Measurements from ENCODE around the gene ITPR1. TPM values are rescaled to one million over a fixed set of nuclear protein-coding genes. Genes with fewer than 3 reads are reported as not detected.

The ITPR1 gene
- total RNA-seq, 1 experiment from 2014 or later = 13.4 TPM

DNA sequence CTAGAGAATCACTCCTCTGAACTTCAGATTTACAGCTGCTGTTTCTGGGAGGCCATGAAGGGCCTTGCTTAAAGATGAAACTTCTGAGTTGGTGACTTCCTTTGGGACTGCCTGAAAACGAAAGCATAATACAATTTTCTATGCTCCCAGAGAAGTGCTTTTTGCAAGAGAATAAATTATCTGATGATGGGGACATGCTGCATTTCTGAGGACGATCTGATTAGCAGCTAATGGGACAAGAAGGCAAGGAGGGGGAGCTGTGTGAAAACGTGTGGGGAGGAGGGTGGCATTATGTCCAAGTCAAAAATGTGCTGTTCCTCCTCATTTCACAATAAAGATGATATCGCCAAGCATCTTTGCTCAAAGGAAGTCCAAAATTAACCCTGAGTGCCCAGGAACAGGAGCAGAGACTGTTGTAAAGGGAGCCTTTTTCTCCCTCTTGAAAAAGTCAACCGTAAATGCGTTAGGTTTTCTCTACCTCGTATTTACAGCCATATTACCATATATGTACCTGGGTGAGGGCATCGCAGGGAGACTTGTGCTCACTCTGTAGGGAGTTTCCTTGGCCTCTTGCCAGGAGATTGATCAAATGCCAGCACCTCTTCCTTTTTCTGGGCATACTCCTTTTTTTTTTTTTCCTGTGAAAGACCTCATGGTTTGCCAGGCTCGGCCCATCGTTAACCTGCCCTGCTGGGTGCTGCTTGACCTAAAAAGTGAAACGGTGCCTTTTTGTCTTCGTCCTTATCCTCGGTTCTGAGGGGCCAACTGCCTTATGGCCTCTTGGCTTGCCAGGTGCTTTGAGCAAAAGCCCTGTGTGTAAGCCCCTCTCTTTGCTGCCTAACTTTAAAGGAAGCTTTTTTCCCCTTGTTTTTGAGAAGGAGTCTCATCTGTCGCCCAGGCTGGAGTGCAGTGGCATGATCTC, 11.5 kb downstream of the ITPR1 start:
- in situ Hi-C loops (cut with HindIII; ENCODE audit: low pct_unique_long_range_greater_than_20kb, low sequenced_read_pairs) = no loop called here
- no peak for DNase-seq (ENCODE audit: low read depth, low spot score)

DNA sequence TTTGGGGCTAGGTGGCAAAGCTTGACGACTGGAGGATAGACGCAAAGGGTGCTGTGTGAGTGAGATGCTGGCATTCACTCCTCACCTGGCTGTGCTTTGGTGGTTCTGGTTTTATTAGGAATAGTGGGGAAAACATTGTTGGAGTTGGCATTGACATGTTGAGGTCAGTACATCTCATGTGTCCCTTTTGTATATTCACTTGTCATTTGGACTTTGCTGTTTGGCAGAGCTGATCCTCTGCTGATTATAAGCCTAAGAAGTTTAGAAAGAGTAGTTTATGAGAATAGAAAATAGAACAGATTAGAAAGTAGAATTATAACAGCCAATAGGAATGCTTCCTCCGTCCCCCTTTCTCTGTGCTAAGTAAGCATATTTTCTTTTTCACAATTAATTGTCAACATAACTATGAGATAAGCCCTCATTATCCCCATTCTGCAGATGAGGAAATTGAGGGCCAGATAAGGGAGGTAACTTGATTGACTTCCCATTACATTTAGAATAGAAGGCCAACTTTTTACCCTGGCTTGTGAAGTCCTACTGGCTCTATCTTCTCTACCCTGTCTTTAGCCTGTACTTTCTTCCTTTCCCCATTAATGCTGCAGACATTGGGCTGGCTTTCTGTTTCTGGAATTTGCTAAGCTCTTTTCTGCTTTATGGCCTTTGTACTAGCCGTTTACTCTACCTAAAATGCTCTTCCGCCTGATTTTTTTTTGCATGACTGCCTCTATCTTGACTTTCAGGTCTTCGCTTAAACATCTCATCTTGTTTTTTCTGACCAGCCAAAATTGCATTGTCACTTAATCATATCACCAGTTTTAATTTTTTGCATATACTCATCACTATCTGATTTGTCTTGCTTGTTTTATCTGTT, 12.8 kb downstream of the ITPR1 start:
- no peak for DNase-seq (ENCODE audit: low read depth, low spot score)
- in situ Hi-C loops (cut with HindIII; ENCODE audit: low pct_unique_long_range_greater_than_20kb, low sequenced_read_pairs) = no loop called here

DNA sequence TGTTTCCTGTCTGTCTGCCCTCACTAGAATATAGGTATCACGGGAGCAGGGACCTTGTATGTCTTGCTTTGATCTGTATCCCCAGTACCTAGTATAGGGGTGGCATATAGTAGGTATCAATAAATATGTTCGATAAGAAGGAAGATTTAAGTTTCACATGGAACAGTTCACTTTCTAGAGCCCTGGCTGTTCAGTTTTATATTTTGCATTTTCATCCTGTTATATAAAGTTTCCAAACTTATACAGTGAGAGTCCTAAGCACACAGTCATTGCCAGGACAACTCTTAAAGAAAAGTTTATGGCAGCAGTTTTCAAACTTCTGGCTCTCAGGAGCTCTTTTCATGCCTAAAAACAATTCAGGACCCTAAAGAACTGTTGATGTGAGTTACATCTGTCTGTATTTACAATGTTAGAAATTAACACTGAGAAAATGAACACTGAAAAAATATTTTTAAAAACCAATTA, 13.4 kb downstream of the ITPR1 start:
- in situ Hi-C loops (cut with HindIII; ENCODE audit: low pct_unique_long_range_greater_than_20kb, low sequenced_read_pairs) = no loop called here
- DNase-seq (ENCODE audit: low read depth, low spot score) = no peak

DNA sequence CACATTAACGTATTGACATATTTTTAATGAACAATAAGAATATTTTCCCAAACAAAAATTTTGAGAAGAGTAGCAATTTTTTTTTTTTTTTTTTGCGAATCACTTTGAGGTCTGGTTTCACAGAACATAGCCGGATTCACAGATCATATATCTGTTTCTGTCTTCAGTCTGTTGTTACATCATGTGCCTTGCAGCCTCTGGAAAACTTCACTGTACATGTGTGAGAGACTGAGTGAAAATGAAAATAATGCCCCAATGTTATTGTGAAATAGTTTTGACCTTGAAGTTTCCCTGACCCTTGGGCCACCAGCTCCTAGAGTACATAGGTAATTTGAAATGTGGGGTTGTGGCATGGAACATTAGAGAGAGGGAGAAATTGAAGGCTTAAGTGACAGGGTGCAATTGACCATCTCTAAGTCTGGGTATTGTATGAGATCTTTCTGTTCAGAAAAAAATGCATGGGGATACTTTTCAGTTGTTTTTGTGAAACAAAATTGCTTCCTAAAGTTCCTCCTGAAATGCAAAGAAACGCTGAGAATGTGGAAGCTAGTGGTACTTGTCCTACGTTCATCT, 14.0 kb downstream of the ITPR1 start:
- DNase-seq (ENCODE audit: low read depth, low spot score) = no peak
- in situ Hi-C loops (cut with HindIII; ENCODE audit: low pct_unique_long_range_greater_than_20kb, low sequenced_read_pairs) = no loop called here

DNA sequence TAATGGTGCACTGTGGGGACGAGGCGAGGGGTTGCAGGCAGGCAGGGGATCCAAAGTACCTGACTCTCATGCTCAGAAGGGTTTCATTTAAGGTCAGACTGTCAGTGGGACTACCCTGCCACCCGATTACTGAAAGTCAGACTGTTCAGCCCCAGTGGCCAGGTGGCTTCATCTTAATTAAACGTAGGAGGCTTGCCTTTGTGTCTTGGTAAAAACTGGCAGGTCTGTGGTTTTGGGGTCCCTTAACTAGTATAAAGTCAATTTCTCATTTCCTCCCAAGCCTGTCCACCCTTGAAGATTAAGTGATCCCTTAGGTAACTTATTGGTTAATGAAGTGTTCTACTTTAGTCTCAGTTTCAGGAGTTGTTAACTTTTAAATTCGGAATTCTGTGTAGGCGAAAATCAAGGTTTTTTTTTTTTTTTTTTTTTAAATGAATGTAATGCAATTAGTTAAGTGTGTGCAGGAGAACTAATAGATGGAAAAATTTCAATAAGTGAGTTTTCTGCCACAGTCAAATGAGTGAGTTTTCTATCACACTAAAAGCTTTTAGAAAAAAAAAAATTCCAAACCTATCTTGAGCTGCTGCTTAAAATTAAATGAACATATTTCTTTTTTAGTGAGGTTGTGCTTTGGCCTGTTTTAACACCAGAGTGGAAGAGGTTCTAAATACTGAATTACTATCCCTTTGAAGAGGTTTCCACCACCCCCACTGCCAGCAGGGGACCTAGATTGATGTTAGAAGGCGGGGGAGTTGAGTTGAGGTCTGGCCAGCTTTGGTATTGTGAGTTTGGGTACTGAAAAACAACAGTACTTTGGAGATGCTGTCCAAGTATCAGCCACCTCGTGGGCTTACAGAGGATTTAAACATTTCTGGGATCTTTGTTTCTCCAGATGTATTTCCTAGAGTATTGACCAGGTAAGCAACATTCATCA, 15.2 kb downstream of the ITPR1 start:
- in situ Hi-C loops (cut with HindIII; ENCODE audit: low pct_unique_long_range_greater_than_20kb, low sequenced_read_pairs) = no loop called here
- no peak for DNase-seq (ENCODE audit: low read depth, low spot score)

DNA sequence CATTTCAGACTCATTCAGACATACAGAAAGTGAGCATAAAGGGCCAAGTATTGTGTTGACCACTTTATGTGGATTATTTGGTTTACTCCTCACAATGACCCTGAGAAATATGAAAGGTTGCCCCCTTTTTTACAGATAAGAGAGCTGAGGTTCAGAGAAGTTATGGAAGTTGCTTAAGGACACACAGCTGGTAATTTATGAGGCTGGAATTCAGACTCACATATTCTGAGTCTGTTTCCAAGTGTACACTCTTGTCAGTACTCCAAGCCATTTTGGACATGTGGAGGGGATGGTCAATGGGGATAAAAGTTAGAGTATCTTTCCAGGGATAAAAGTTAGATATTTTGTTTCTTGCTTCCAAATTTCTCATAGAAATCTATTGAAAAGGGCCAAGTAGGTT, 15.9 kb downstream of the ITPR1 start:
- DNase-seq (ENCODE audit: low read depth, low spot score) = no peak
- in situ Hi-C loops (cut with HindIII; ENCODE audit: low pct_unique_long_range_greater_than_20kb, low sequenced_read_pairs) = no loop called here

DNA sequence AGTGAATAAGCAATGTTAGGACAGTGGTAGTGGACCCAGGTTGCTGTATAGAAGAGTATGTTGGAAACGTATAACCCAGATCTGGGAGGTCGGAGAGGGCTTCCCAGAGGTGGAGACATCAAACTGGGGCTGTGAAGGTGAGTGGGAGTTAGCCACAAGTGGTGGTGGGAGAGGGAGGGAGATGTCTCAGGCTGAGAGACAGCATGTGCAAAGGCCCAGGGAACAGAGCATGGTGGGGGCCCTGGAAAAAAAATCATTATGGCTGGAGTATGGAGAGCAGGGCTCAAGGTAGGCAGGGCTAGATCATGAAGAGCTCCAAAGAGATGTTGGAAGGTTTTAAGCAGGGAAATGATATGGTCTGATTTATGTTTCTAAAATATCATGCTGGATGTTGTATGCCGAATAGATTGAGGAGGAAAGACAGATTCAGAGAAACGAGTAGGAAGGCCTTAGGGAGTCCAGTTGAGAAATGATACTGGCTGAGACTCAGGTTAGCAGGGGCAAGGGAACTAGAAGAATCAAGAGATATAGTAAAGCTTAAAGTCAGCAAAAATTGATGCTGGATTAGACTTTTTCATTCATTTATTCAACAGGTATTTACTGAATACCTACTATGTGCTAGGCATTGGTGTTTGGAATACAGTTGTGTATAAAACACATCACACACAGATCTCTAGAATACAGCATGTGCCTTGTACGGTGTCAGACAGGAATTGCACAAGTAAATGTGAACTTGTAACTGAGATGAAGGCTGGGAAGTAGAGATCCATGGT, 17.0 kb downstream of the ITPR1 start:
- in situ Hi-C loops (cut with HindIII; ENCODE audit: low pct_unique_long_range_greater_than_20kb, low sequenced_read_pairs) = no loop called here
- no peak for DNase-seq (ENCODE audit: low read depth, low spot score)

DNA sequence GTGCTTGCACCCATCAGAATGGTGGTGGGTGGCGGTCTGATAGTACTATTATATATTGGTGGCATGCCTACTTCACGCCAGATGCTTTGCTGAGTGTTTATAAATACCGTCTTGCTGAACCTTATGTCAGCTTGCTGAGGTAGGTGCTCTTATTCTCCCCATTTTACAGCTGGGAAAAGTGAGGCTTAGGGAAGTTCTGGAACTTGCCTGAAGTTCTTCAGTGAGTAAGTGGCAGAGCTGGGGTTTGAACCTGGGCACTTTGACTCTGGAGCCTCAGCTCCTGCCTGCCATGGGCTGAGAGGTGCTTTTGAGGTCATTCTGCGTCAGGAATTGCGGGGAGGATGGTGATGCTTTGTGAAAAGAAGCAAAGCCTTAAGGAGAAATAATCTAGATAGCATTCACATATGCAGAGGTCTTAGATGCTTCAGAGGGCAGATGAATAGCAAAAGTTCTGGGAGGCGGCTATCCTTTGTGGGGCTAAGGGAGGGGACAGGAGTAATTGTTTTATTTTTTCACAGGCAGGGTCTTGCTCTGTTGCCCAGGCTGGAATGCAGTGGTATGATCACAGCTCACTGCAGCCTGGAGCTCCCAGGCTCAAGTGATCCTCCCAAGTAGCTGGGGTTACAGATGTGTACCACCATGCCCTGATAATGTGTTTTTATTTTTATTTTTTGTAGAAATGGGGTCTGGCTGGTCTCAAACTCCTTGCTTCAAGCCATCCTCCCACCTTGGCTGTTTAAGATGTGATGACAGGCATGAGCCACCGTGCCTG, 18.5 kb downstream of the ITPR1 start:
- DNase-seq (ENCODE audit: low read depth, low spot score) = no peak
- in situ Hi-C loops (cut with HindIII; ENCODE audit: low pct_unique_long_range_greater_than_20kb, low sequenced_read_pairs) = no loop called here

DNA sequence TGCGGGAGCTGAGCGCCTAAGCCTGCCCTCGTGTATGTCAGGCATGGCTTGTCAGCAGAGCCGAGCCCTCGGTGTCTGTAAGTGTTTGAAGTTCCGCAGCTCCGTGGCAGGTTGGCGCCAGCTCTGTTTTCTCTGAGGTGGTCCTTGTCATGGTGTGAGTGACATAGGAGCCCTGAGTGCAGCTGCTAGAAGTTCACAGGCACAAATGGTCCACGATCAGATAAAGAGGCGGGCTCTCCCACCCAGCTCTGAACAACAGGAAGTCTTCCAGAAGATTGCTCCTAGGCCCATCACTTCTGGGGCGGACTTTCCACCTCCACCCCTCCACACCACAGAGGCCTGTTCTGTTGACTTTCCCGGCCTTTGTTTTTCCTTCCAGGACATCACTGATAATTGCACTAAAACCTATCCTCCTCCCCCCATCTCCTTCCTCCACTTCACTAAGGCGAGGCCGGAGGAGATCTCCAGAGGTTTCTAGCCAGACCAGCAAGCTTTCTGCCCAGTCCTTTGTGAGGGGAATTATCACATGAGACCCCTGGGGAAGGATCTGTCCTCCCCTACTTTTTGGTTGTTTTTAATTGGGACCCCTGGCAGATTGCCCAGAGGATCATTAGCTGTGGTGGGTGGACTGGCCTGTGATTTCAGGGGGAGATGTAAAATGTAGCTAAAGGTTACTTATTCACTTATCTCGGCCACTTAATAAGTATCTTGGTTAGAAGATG, 19.9 kb downstream of the ITPR1 start:
- in situ Hi-C loops (cut with HindIII; ENCODE audit: low pct_unique_long_range_greater_than_20kb, low sequenced_read_pairs) = no loop called here
- no peak for DNase-seq (ENCODE audit: low read depth, low spot score)

DNA sequence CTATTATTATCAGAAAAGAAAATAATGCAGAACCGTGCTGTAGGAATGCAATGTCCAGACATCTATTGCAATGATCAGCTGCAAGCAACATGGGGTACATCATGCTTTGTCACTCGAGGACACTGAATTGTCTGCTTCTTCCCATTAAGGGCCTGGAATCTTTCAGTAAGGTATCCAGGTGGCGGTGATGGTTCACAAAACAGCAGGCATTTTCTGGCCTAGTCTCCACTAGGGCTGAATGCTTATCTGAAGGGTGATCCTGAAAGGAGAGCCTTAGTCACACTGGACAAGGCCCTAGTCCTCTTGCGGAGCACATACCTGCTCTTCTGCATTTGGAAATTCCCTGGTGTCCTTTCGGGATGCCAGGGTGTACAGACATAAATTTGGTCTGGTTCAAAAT, 21.2 kb downstream of the ITPR1 start:
- in situ Hi-C loops (cut with HindIII; ENCODE audit: low pct_unique_long_range_greater_than_20kb, low sequenced_read_pairs) = no loop called here
- DNase-seq (ENCODE audit: low read depth, low spot score) = no peak

DNA sequence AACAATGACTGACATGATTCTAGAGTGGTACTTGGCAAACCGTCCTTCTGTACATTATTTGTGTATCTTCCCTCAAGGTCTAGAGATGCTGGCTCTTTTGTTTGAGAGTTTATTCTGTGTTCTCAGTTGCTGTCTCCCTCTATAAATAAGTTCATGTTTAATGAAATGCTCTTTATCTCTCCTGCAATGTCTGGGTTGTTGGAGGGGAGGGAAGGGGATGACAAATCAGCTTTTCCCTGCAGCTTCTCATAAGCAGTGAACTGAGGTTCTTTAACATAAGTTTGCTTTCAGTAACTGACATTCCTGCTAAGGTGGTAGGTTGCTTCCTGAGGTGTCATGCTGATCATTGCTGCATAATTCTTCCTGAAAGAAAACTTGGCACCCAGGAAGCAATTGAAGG, 21.8 kb downstream of the ITPR1 start:
- in situ Hi-C loops (cut with HindIII; ENCODE audit: low pct_unique_long_range_greater_than_20kb, low sequenced_read_pairs) = no loop called here
- DNase-seq (ENCODE audit: low read depth, low spot score) = no peak

DNA sequence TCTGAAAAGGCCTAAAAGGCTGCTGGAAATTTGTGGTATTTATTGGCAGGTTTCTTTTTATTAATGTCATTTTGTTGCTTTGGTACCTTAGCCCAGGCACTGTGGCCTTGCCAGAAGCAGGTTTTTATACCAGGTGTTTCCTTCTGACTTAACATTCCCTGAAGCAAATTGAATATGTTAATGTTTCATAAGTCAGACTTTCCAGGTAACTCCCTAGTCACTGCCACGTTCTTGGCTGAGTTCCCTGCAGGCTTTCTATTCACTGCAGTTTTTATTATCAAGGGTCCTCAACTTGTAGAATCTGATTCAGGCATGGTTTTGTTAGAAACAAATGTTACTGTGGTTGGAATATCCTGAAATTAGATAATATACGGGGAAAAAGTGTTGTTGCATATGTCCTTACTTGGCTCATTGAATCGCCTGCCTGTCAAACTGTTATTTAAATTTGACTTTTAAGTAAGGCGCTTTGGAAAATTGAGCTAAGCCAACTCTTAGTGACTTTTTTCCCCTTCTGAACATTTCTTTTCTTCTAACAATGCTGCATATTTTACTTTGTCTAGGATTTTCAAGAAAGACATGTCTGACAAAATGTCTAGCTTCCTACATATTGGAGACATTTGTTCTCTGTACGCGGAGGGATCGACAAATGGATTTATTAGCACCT, 22.9 kb downstream of the ITPR1 start:
- no peak for DNase-seq (ENCODE audit: low read depth, low spot score)

DNA sequence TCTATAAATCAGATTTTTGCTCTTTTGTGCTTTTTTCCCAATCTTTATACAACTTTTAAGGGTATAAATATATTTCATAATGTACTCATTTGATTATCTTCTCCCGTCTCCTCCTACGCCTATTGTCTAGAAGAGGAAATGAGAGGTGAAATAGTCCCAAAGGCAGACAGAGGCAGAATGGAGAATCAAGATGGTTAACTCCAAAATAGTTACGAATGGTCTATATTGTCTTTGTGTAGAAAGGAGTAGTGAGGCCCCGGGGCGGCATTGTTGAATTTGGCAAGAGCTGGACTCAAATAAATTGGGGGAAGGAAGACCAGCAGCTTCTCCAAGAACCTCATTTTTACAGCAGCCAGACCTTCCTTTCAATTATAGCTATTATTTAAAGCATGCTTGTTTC, 23.9 kb downstream of the ITPR1 start:
- DNase-seq (ENCODE audit: low read depth, low spot score) = no peak
- in situ Hi-C loops (cut with HindIII; ENCODE audit: low pct_unique_long_range_greater_than_20kb, low sequenced_read_pairs) = no loop called here

More for the DNA sequence above, 22.9 kb downstream of the ITPR1 start:
- in situ Hi-C loops (cut with HindIII; ENCODE audit: low pct_unique_long_range_greater_than_20kb, low sequenced_read_pairs) = no loop called here

DNA sequence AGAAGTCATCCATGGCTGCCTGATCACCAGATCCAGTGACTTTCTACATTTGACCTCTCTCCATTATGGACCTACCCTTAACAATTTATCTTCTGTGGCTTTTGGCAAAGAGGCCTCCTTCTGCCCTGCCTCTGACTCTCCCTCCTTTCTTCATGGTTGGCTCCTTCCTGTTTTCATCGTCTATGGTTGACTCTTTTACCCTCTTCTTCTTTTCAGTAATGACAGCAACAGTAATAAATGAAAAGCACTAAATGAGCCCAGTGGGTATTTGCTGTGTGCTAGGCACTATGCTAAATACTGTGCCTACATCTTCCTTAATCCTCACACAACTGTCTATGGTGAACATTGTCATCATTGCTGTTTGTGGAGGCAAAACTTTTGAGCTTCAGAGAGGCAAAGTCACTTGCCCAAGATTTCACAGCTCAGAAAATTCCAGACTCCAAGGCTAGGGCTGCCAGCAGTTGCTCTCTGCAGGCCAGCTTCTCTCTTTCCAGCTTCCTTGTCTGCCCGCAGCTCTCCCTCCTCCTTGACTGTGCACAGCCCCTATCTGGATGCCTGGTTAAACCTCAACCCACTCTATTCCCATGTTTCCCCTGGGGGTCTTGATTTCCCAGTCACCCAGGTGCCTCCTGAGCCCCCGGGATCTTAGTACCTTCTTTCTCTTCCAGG, 24.6 kb downstream of the ITPR1 start:
- DNase-seq (ENCODE audit: low read depth, low spot score) = no peak

More for the DNA sequence above, 24.6 kb downstream of the ITPR1 start:
- in situ Hi-C loops (cut with HindIII; ENCODE audit: low pct_unique_long_range_greater_than_20kb, low sequenced_read_pairs) = no loop called here

Measured in SK-MEL-5 (cell line).